Endothelial cell of umbilical vein (primary cell): ENCODE results near the gene BAMBI. TPM values are rescaled to one million over a fixed set of nuclear protein-coding genes. Genes with fewer than 3 reads are reported as not detected.

ENCODE experiments used
- BruUV-seq: library from RNA; stranded (reverse); fragments of 400-500 nt; replicated peaks from 2 replicates; lab custom pipeline; 2021; lab: Mats Ljungman, UMichigan
- CTCF ChIA-PET: fragments of 300-600, 350-600 bp; sonication (Branson Sonifier 250); formaldehyde crosslinking; loops from one replicate; lab custom pipeline; 2021; ENCODE audit warnings: antibody characterized with exemption, inconsistent platforms; lab: Charles Lee
- POLR2A ChIA-PET: fragments of 300-600, 350-600 bp; sonication (Branson Sonifier 250); formaldehyde crosslinking; loops from one replicate; lab custom pipeline; 2021; ENCODE audit warnings: antibody characterized with exemption, inconsistent platforms; lab: Charles Lee
- DNase-seq: peaks from one replicate; pipeline ENCODE4 v3.0.0-alpha.2; 2011; ENCODE audit warnings: low read depth, low spot score
- FAIRE-seq: peaks from 2 replicates; lab custom pipeline; 2011; peaks lifted over from hg19 to GRCh38; lab: Jason Lieb, UNC
- H2AFZ ChIP-seq: 2 replicates; pipeline ENCODE4 v1.6.0; 2012; ENCODE audit warnings: low read depth, low read length, control low read depth, inconsistent platforms
- H3K27ac ChIP-seq: 2 replicates; pipeline ENCODE4 v1.5.1; 2011; ENCODE audit warnings: low read depth, mild to moderate bottlenecking, control low read depth, low read length, moderate library complexity; ENCODE audit not compliant: insufficient read depth
- H3K27me3 ChIP-seq, 2 experiments: 2 replicates each; pipeline versions ENCODE4 v1.6.0 to v1.6.1; 2011; ENCODE audit warnings: low read length in 2 of 2, mixed read lengths in 1 of 2; ENCODE audit not compliant: control insufficient read depth in 2 of 2, insufficient read depth in 2 of 2
- H3K36me3 ChIP-seq, 2 experiments: 2 replicates in 1 of 2; 3 replicates in 1 of 2; pipeline ENCODE4 v1.5.1; 2011; ENCODE audit warnings: low read length in 2 of 2, mild to moderate bottlenecking in 1 of 2, moderate library complexity in 1 of 2; ENCODE audit not compliant: control insufficient read depth in 2 of 2, insufficient read depth in 2 of 2; ENCODE audit errors: extremely low read depth in 1 of 2
- H3K4me1 ChIP-seq: 3 replicates; pipeline ENCODE4 v1.5.1; 2011; ENCODE audit warnings: mild to moderate bottlenecking, low read length; ENCODE audit not compliant: control insufficient read depth, insufficient read depth; ENCODE audit errors: extremely low read depth
- H3K4me2 ChIP-seq: 2 replicates; pipeline ENCODE4 v1.6.1; 2011; ENCODE audit warnings: low read length, control low read depth, mixed read lengths; ENCODE audit not compliant: insufficient read depth
- H3K4me3 ChIP-seq, 3 experiments: fragments of 200-600 bp in 1 of 3; sonication (generic), shearing (Covaris generic) in 1 of 3; replicated peaks in 1 of 3; 2 replicates each; pipeline ENCODE4 v1.5.1; 2011 to 2016; ENCODE audit warnings: control low read depth in 3 of 3, low read length in 3 of 3, mild to moderate bottlenecking in 2 of 3, inconsistent platforms in 1 of 3, low read depth in 1 of 3, moderate library complexity in 1 of 3; ENCODE audit not compliant: insufficient read depth in 1 of 3
- H3K79me2 ChIP-seq: 2 replicates; pipeline ENCODE4 v1.6.0; 2012; ENCODE audit warnings: low read length, inconsistent platforms; ENCODE audit not compliant: control insufficient read depth, insufficient read depth
- H3K9ac ChIP-seq: replicated peaks from 2 replicates; pipeline ENCODE3; 2011; ENCODE audit warnings: low read length, control low read depth; ENCODE audit not compliant: insufficient read depth; ENCODE audit errors: extremely low read depth
- H3K9me1 ChIP-seq: replicated peaks from 3 replicates; pipeline ENCODE4 v1.6.0; 2011; ENCODE audit warnings: mild to moderate bottlenecking, low read length; ENCODE audit not compliant: control insufficient read depth, insufficient read depth; ENCODE audit errors: extremely low read depth
- H3K9me3 ChIP-seq: replicated peaks from 2 replicates; pipeline ENCODE4 v1.5.1; 2012; ENCODE audit warnings: low read length, inconsistent platforms; ENCODE audit not compliant: control insufficient read depth, insufficient read depth
- H4K20me1 ChIP-seq: replicated peaks from 2 replicates; pipeline ENCODE3; 2011; ENCODE audit warnings: mild to moderate bottlenecking, low read length; ENCODE audit not compliant: control insufficient read depth, insufficient read depth; ENCODE audit errors: extremely low read depth
- EZH2 ChIP-seq: IDR thresholded peaks from 2 replicates; pipeline ENCODE4 v1.6.1; 2012; ENCODE audit warnings: borderline replicate concordance, low read depth, mild to moderate bottlenecking, moderate library complexity, low read length, inconsistent platforms; ENCODE audit not compliant: severe bottlenecking
- GATA2 ChIP-seq: IDR thresholded peaks from 2 replicates; pipeline ENCODE4 v1.7.0; 2011; ENCODE audit warnings: low read depth, mild to moderate bottlenecking, moderate library complexity, mixed read lengths, low read length; ENCODE audit not compliant: insufficient read length, insufficient read depth
- JUN ChIP-seq: IDR thresholded peaks from 2 replicates; pipeline ENCODE4 v1.6.1; 2011; ENCODE audit warnings: borderline replicate concordance, low read depth; ENCODE audit not compliant: insufficient read length, insufficient read depth
- MAX ChIP-seq: IDR thresholded peaks from 2 replicates; pipeline ENCODE4 v1.6.1; 2011; ENCODE audit not compliant: insufficient read depth, insufficient read length
- MYC ChIP-seq: IDR thresholded peaks from one replicate; pipeline ENCODE4 v1.6.1; 2011; ENCODE audit warnings: mild to moderate bottlenecking, low read depth, low read length
- dilution Hi-C: fragments of 300-500 bp; cut with MboI; formaldehyde crosslinking; loops from one replicate; pipeline ENCODE4 v1.15.0; 2019; ENCODE audit warnings: low sequenced_read_pairs; ENCODE audit not compliant: extremely low pct_ligation_motif_present
- intact Hi-C: fragments of 100-400 bp; cut with micrococcal nuclease; formaldehyde crosslinking; loops from one replicate; pipeline ENCODE4 v1.10.0; 2022
- polyA plus RNA-seq, 4 experiments: library from polyadenylated mRNA; depleted of rRNA in 3 of 4; stranded (reverse) in 3 of 4; unstranded in 1 of 4; fragments of >200 nt; gene quantifications; 2 replicates each; pipeline versions ENCODE4 v1.2.1 to v1.2.3, GENCODE V29; 2011 to 2012; ENCODE audit warnings: missing spikeins in 1 of 4
- total RNA-seq: library from RNA; stranded (reverse); gene quantifications from 2 replicates; pipeline ENCODE4 v1.2.3, GENCODE V29; 2021

BAMBI gene
- total and polyA plus RNA-seq, 2 donors (not counting 3 experiments of a cell fraction or from before 2014, with no cell fraction given), result 3.2 to 4.3 TPM

GRCh38 chr10:28685717-28686116 is 8.4 kb downstream of the BAMBI start:
- BruUV-seq, result no TSS peak
- intact Hi-C loops, result no loop called here
- no peak overlapping the region for H3K27ac ChIP-seq
- no peaks in the 10 kb centered on the region for H3K9me3 ChIP-seq
- no peak overlapping the region for H2AFZ ChIP-seq
- POLR2A ChIA-PET, result interaction anchor here (0.9 kb wide), 1 partner anchor 8 kb away, joined by 3 read pairs; the partner anchor contains the start of gene BAMBI
- no peak overlapping the region for H3K9ac ChIP-seq
- no peaks in the 10 kb centered on the region for H3K9me1 ChIP-seq
- no peak for TF ChIP-seq EZH2
- no peak for TF ChIP-seq MAX
- dilution Hi-C loops, result no loop called here
- H3K4me2 ChIP-seq, result no peak overlapping the region
- FAIRE-seq (no peak), DNase-seq (no peak)
- H4K20me1 ChIP-seq, result no peaks in the 10 kb centered on the region
- H3K4me3 ChIP-seq, result no peak overlapping the region
- CTCF ChIA-PET, result interaction anchor here (0.8 to 1.4 kb wide), 4 partner anchors 8 to 306 kb away, joined by 3 to 4 read pairs (median 4); partner anchors contain the start of gene BAMBI
- H3K79me2 ChIP-seq, result no peaks in the 10 kb centered on the region
- peaks cover 5% of the 10 kb centered on the region for H3K4me1 ChIP-seq
- H3K27me3 ChIP-seq, result no peaks in the 10 kb centered on the region
- H3K36me3 ChIP-seq, result no peaks in the 10 kb centered on the region

GRCh38 chr10:28686835-28687682 is 9.7 kb downstream of the BAMBI start:
- CTCF ChIA-PET, result interaction anchor here (0.7 to 2.6 kb wide), 5 partner anchors 9 to 617 kb away, joined by 3 to 9 read pairs (median 4); partner anchors contain the start of gene BAMBI

More at GRCh38 chr10:28686835-28687682, 9.7 kb downstream of the BAMBI start:
- H3K4me3 ChIP-seq, result no peak overlapping the region
- no peaks in the 10 kb centered on the region for H3K36me3 ChIP-seq
- no peaks in the 10 kb centered on the region for H4K20me1 ChIP-seq
- H3K79me2 ChIP-seq, result no peaks in the 10 kb centered on the region
- BruUV-seq, result no TSS peak
- H3K27ac ChIP-seq, result no peak overlapping the region
- FAIRE-seq, result peak; percentile 8
- intact Hi-C loops, result no loop called here
- dilution Hi-C loops, result no loop called here
- H3K4me1 ChIP-seq, result no peaks in the 10 kb centered on the region
- no peaks in the 10 kb centered on the region for H3K9me1 ChIP-seq
- TF ChIP-seq GATA2, result peak; percentile 50
- TF ChIP-seq JUN, result no peak
- TF ChIP-seq MYC, result no peak
- no peaks in the 10 kb centered on the region for H3K9me3 ChIP-seq
- no peak overlapping the region for H3K9ac ChIP-seq
- no peak overlapping the region for H3K4me2 ChIP-seq
- peak; percentile 20 for DNase-seq
- H2AFZ ChIP-seq, result no peak overlapping the region
- H3K27me3 ChIP-seq, result no peaks in the 10 kb centered on the region
- POLR2A ChIA-PET, result no interaction called here
